Measurements from ENCODE around the gene PDE6H.
A peak's percentile ranks its signal among the peaks of the same experiment; 100 is the strongest.

The PDE6H gene

GRCh38 chr12:14956905-14957304, 15.9 kb upstream of the PDE6H start:
- peaks cover 81% of the 10 kb centered on the region for H3K36me3 Mint-ChIP-seq (ENCODE audit: low read depth)

GRCh38 chr12:14957551-14958168, 15.2 kb upstream of the PDE6H start:
- Mint-ChIP-seq H3K36me3 (ENCODE audit: low read depth) (peaks cover 76% of the 10 kb centered on the region), H3K9me3 (no peaks in the 10 kb centered on the region), H3K4me1 (ENCODE audit: low read depth) (peaks cover 40% of the 10 kb centered on the region), H3K27me3 (ENCODE audit: low read depth) (no peaks in the 10 kb centered on the region), H3K27ac (peak overlapping the region; percentile 99), H3K4me3 (peak overlapping the region; percentile 99)
- DNase-seq (ENCODE audit: low spot score) = no peak

More at GRCh38 chr12:14956905-14957304, 15.9 kb upstream of the PDE6H start:
- H3K27me3 Mint-ChIP-seq (ENCODE audit: low read depth) = no peaks in the 10 kb centered on the region
- peaks cover 46% of the 10 kb centered on the region for H3K4me1 Mint-ChIP-seq (ENCODE audit: low read depth)
- H3K27ac Mint-ChIP-seq = peak overlapping the region; percentile 78
- no peak for DNase-seq (ENCODE audit: low spot score)
- peak overlapping the region; percentile 99 for H3K4me3 Mint-ChIP-seq
- no peaks in the 10 kb centered on the region for H3K9me3 Mint-ChIP-seq

DNA sequence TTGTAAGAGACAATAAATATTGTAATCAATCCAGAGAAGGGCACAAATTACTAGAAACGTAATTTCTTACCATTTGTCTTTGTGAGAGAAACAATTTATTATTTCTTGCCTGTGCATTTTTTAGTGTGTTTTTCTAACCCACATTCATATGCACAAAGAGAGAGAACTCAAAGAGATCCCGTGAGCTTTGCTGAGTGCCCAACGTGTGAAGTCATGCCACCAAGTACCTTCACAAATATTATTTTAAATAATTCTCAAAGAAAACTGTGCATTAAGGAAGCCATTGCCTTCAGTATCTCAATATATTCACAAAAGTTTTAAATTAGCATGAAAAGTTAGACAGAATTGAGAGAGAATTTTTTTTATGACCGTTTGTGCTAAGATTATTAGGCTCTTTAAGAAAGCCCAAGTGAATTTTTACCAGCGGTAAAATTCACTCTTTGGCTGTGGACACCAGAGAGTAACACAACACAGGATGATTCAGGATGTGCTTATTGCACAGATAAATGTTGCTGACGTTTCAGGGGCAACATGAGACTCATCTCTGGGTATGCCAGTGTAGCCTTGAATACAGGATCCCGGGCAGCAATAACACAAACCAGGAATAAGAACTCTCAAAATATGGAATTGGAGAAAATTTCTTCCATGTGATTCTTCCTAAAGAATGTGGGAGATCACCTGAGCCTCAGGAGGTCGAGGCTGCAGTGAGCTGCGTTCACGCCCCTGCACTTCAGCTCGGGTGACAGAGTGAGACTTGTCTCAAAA, 14.3 kb upstream of the PDE6H start:
- peaks cover 71% of the 10 kb centered on the region for H3K36me3 Mint-ChIP-seq (ENCODE audit: low read depth)
- no peak for DNase-seq (ENCODE audit: low spot score)
- H3K9me3 Mint-ChIP-seq = no peaks in the 10 kb centered on the region
- H3K4me3 Mint-ChIP-seq = peak overlapping the region; percentile 99
- peak overlapping the region; percentile 99 for H3K27ac Mint-ChIP-seq
- no peaks in the 10 kb centered on the region for H3K27me3 Mint-ChIP-seq (ENCODE audit: low read depth)
- H3K4me1 Mint-ChIP-seq (ENCODE audit: low read depth) = peaks cover 40% of the 10 kb centered on the region

DNA sequence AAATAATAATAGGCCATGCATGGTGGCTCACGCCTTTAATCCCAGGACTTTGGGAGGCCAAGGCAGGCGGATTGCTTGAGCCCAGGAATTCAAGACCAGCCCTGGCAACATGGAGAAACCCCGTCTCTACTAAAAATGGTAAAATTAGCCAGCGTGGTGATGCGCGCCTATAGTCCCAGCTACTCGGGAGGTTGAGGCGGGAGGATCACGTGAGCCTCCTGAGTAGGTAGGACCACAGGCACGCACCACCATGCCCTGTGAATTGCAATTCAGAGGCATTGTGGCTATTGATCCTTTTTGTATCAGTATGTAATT, 13.8 kb upstream of the PDE6H start:
- Mint-ChIP-seq H3K27ac (peak overlapping the region; percentile 99), H3K4me3 (peak overlapping the region; percentile 99), H3K36me3 (ENCODE audit: low read depth) (peaks cover 68% of the 10 kb centered on the region), H3K27me3 (ENCODE audit: low read depth) (no peaks in the 10 kb centered on the region), H3K4me1 (ENCODE audit: low read depth) (peaks cover 40% of the 10 kb centered on the region), H3K9me3 (no peaks in the 10 kb centered on the region)
- no peak for DNase-seq (ENCODE audit: low spot score)

DNA sequence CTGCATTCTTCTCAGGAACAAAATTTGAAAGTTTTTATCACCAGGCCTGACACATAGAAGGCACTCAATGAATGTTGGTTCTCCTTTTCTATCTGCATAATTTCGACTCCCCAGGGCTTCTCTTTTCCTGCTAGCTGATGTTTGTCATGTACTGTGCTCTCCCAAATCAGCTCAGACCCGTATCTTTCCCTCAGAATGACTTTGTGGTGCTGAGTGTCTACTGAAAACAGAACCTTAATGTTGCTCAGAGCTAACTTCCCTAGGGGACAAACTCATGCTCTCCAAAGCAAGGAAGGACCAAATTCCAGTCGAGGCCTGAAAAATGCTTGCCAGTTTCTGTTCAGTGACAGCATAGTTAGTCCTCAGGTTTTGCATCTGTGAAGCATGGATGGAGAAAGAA, 13.4 kb upstream of the PDE6H start:
- DNase-seq (ENCODE audit: low spot score) = no peak
- no peaks in the 10 kb centered on the region for H3K27me3 Mint-ChIP-seq (ENCODE audit: low read depth)
- H3K36me3 Mint-ChIP-seq (ENCODE audit: low read depth) = peaks cover 65% of the 10 kb centered on the region
- H3K4me3 Mint-ChIP-seq = peak overlapping the region; percentile 99
- peaks cover 37% of the 10 kb centered on the region for H3K4me1 Mint-ChIP-seq (ENCODE audit: low read depth)
- peak overlapping the region; percentile 99 for H3K27ac Mint-ChIP-seq
- no peaks in the 10 kb centered on the region for H3K9me3 Mint-ChIP-seq

GRCh38 chr12:14959916-14960496, 12.8 kb upstream of the PDE6H start:
- Mint-ChIP-seq H3K27ac (peak overlapping the region; percentile 99), H3K9me3 (no peaks in the 10 kb centered on the region), H3K27me3 (ENCODE audit: low read depth) (no peaks in the 10 kb centered on the region), H3K4me3 (peak overlapping the region; percentile 99), H3K4me1 (ENCODE audit: low read depth) (peaks cover 37% of the 10 kb centered on the region), H3K36me3 (ENCODE audit: low read depth) (peaks cover 61% of the 10 kb centered on the region)
- DNase-seq (ENCODE audit: low spot score) = no peak

DNA sequence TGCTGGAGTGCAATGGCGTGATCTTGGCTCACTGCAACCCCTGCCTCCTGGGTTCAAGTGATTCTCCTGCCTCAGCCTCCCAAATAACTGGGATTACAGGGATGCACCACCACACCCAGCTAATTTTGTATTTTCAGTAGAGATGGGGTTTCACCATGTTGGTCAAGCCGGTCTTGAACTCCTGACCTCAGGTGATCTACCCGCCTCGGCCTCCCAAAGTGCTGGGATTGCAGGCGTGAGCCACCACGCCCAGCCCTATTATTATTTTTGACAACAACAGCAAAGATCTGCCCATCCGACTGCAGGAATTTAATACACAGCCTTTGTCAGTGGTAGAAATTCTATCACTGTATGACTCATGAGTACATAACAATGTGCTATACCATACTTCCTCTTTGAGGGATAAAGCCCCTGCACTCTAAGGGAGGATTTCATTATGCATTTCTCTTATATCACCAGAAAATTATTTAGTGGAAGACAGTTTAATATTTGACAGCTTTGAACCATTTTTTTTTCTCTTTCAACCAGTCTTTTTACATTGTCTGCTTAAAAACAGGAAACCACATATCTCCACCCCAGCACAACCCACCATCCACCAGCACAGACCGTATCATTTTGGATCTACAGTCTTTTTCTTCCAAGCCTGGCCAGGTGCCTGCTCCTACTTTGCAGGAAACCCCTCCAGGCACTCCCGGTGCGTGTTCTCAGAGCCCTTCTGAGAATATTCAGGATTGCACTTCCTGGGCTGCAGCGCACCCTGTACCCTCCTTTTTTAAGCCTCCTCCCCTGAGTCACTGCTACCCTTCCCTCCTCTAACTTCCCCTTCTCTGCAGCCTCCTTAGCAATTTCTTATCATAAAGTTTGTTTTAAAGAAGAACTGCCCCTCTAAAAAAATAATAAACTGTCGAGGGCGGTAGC, 12.0 kb upstream of the PDE6H start:
- no peaks in the 10 kb centered on the region for H3K27me3 Mint-ChIP-seq (ENCODE audit: low read depth)

GRCh38 chr12:14961466-14962152, 11.2 kb upstream of the PDE6H start, which contains the start of gene ARHGDIB:
Gene ARHGDIB, minus strand, starts transcription at chr12:14961601. Its CDS starts 10,889 bp downstream, at chr12:14950712.
- peak; percentile 83 for DNase-seq (ENCODE audit: low spot score)
- Mint-ChIP-seq H3K9me3 (no peaks in the 10 kb centered on the region), H3K4me1 (ENCODE audit: low read depth) (peaks cover 33% of the 10 kb centered on the region), H3K36me3 (ENCODE audit: low read depth) (peaks cover 49% of the 10 kb centered on the region), H3K27me3 (ENCODE audit: low read depth) (no peaks in the 10 kb centered on the region), H3K27ac (peak within 1 kb of the TSS; percentile 99), H3K4me3 (peak within 1 kb of the TSS; percentile 99)

More for the DNA sequence above, 12.0 kb upstream of the PDE6H start:
- Mint-ChIP-seq H3K4me1 (ENCODE audit: low read depth) (peaks cover 41% of the 10 kb centered on the region), H3K27ac (peak overlapping the region; percentile 99), H3K4me3 (peak overlapping the region; percentile 99), H3K36me3 (ENCODE audit: low read depth) (peaks cover 57% of the 10 kb centered on the region), H3K9me3 (no peaks in the 10 kb centered on the region)
- DNase-seq (ENCODE audit: low spot score) = peak; percentile 36

DNA sequence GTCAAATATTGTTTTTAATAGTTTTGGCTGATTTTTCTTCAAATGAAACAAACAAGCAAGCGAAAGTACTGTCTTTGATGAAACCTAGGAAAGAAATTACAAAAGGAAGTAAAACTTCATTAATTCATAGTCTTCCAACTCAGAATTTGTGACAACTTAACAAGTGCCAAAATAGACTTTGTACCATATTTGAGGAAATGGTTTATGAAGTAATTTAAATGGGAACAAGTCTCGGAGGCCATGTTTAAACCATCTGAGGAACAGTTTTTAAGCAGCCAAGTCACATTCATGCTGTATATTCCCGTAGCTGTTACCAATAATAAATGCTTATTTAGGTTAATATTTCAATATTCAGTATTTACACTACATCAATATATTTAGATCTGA, 10.7 kb upstream of the PDE6H start:
- Mint-ChIP-seq H3K4me1 (ENCODE audit: low read depth) (peaks cover 28% of the 10 kb centered on the region), H3K9me3 (no peaks in the 10 kb centered on the region), H3K27ac (peak overlapping the region; percentile 99), H3K27me3 (ENCODE audit: low read depth) (no peaks in the 10 kb centered on the region), H3K4me3 (peak overlapping the region; percentile 99), H3K36me3 (ENCODE audit: low read depth) (peaks cover 44% of the 10 kb centered on the region)
- no peak for DNase-seq (ENCODE audit: low spot score)

- Mint-ChIP-seq H3K27me3 (ENCODE audit: low read depth) (no peaks in the 10 kb centered on the region), H3K27ac (peak overlapping the region; percentile 99), H3K4me3 (peak overlapping the region; percentile 99), H3K9me3 (no peaks in the 10 kb centered on the region), H3K36me3 (ENCODE audit: low read depth) (peaks cover 38% of the 10 kb centered on the region), H3K4me1 (ENCODE audit: low read depth) (peaks cover 23% of the 10 kb centered on the region)
- no peak for DNase-seq (ENCODE audit: low spot score)
Measured at GRCh38 chr12:14962797-14963196, 10.0 kb upstream of the PDE6H start.

- peak overlapping the region; percentile 76 for H3K27ac Mint-ChIP-seq
- no peaks in the 10 kb centered on the region for H3K9me3 Mint-ChIP-seq
- peak overlapping the region; percentile 45 for H3K4me3 Mint-ChIP-seq
Measured at GRCh38 chr12:14963520-14963919, 9.3 kb upstream of the PDE6H start.

GRCh38 chr12:14964406-14964805, 8.4 kb upstream of the PDE6H start:
- H3K9me3 Mint-ChIP-seq = no peaks in the 10 kb centered on the region
- H3K4me3 Mint-ChIP-seq = no peak overlapping the region
- no peak overlapping the region for H3K27ac Mint-ChIP-seq
- no peak for DNase-seq (ENCODE audit: low spot score)
- H3K4me1 Mint-ChIP-seq (ENCODE audit: low read depth) = peaks cover 20% of the 10 kb centered on the region
- H3K36me3 Mint-ChIP-seq (ENCODE audit: low read depth) = peaks cover 22% of the 10 kb centered on the region
- H3K27me3 Mint-ChIP-seq (ENCODE audit: low read depth) = no peaks in the 10 kb centered on the region

More at GRCh38 chr12:14963520-14963919, 9.3 kb upstream of the PDE6H start:
- Mint-ChIP-seq H3K4me1 (ENCODE audit: low read depth) (peaks cover 23% of the 10 kb centered on the region), H3K36me3 (ENCODE audit: low read depth) (peaks cover 31% of the 10 kb centered on the region), H3K27me3 (ENCODE audit: low read depth) (no peaks in the 10 kb centered on the region)
- no peak for DNase-seq (ENCODE audit: low spot score)

DNA sequence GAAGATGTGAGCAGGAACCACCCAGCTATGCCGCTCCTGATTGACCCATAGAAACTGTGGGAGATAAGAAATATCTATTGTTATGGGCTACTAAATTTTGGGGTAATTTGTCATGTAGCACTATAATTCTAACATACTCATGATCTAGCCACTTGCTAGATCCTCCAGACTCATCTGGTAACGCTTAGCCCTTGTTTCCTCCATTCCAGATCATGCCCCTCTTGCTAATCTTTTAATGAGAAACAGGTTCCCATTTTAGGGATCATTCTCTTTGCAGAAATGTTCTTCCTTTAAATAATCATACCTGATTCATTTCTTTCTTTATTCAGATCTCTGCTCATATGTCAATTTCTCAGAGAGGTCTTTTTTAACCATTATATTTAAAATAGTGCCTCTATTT, 7.6 kb upstream of the PDE6H start:
- no peak for DNase-seq (ENCODE audit: low spot score)
- Mint-ChIP-seq H3K4me1 (ENCODE audit: low read depth) (peaks cover 21% of the 10 kb centered on the region), H3K27ac (no peak overlapping the region), H3K27me3 (ENCODE audit: low read depth) (no peaks in the 10 kb centered on the region), H3K9me3 (peaks cover 4% of the 10 kb centered on the region), H3K4me3 (no peak overlapping the region), H3K36me3 (ENCODE audit: low read depth) (peaks cover 14% of the 10 kb centered on the region)
